CD14-positive monocyte (primary cell): ENCODE results near the gene ZNF710. TPM values are rescaled to one million over a fixed set of nuclear protein-coding genes. Genes with fewer than 3 reads are reported as not detected.

ENCODE experiments used
- DNase-seq, 3 donors: peaks; one replicate each; pipeline ENCODE4 v3.0.0-alpha.2; 2011 to 2022
- H2AFZ ChIP-seq: 2 replicates; pipeline ENCODE4 v1.6.0; 2012; ENCODE audit warnings: mild to moderate bottlenecking, low read depth, low read length, inconsistent platforms; ENCODE audit not compliant: insufficient read depth, poor library complexity, severe bottlenecking
- H3K27ac ChIP-seq, 2 donors: 1 replicate in 1 of 2; 2 replicates in 1 of 2; pipeline ENCODE4 v1.5.1; 2012 to 2013; ENCODE audit warnings: low read length in 2 of 2, control low read depth in 1 of 2, inconsistent platforms in 1 of 2, low read depth in 1 of 2, mild to moderate bottlenecking in 1 of 2
- H3K27me3 ChIP-seq, 2 donors: one replicate each; pipeline versions ENCODE4 v1.6.0 to v1.6.1; 2011 to 2013; ENCODE audit warnings: low read length in 2 of 2; ENCODE audit not compliant: control insufficient read depth in 2 of 2, insufficient read depth in 2 of 2
- H3K36me3 ChIP-seq, 2 donors: replicated peaks in 1 of 2; 1 replicate in 1 of 2; 2 replicates in 1 of 2; pipeline versions ENCODE4 v1.5.1 to v1.6.1; 2012 to 2013; ENCODE audit warnings: low read length in 2 of 2, control low read depth in 1 of 2, inconsistent platforms in 1 of 2, mild to moderate bottlenecking in 1 of 2; ENCODE audit not compliant: insufficient read depth in 2 of 2, control insufficient read depth in 1 of 2
- H3K4me1 ChIP-seq, 2 donors: 1 replicate in 1 of 2; 2 replicates in 1 of 2; pipeline versions ENCODE4 v1.5.1 to v1.6.1; 2012 to 2013; ENCODE audit warnings: low read length in 2 of 2, control low read depth in 1 of 2, inconsistent platforms in 1 of 2, mild to moderate bottlenecking in 1 of 2, moderate library complexity in 1 of 2; ENCODE audit not compliant: insufficient read depth in 2 of 2, control insufficient read depth in 1 of 2
- H3K4me2 ChIP-seq: replicated peaks from 2 replicates; pipeline ENCODE3; 2012; ENCODE audit warnings: low read length, moderate library complexity, mild to moderate bottlenecking; ENCODE audit not compliant: poor library complexity, severe bottlenecking; ENCODE audit errors: extremely low read depth
- H3K4me3 ChIP-seq, 3 experiments: fragments of 200-600 bp in 1 of 3; sonication (generic) in 1 of 3; replicated peaks in 1 of 3; 1 replicate in 2 of 3; 2 replicates in 1 of 3; pipeline ENCODE4 v1.5.1; 2011 to 2013; ENCODE audit warnings: low read length in 3 of 3, mild to moderate bottlenecking in 3 of 3, control low read depth in 2 of 3, low read depth in 2 of 3, inconsistent platforms in 1 of 3, moderate library complexity in 1 of 3
- H3K79me2 ChIP-seq: 2 replicates; pipeline ENCODE4 v1.6.0; 2012; ENCODE audit warnings: mild to moderate bottlenecking, control low read depth, inconsistent platforms, low read length, moderate library complexity; ENCODE audit not compliant: insufficient read depth
- H3K9ac ChIP-seq: 2 replicates; pipeline ENCODE4 v1.6.0; 2017; ENCODE audit warnings: low read length, mild to moderate bottlenecking; ENCODE audit not compliant: insufficient read depth, poor library complexity, severe bottlenecking
- H3K9me3 ChIP-seq, 2 donors: replicated peaks in 1 of 2; 1 replicate in 1 of 2; 2 replicates in 1 of 2; pipeline versions ENCODE4 v1.5.1 to v1.6.1; 2012 to 2013; ENCODE audit warnings: low read length in 2 of 2, control low read depth in 1 of 2; ENCODE audit not compliant: control insufficient read depth in 1 of 2, insufficient read depth in 1 of 2
- H4K20me1 ChIP-seq: 2 replicates; pipeline ENCODE4 v1.6.0; 2012; ENCODE audit warnings: mild to moderate bottlenecking, low read length, control low read depth, moderate library complexity; ENCODE audit not compliant: insufficient read depth
- H3K27ac Mint-ChIP-seq, 7 donors: one replicate each; pipeline ENCODE4 v1.8.0; 2020; ENCODE audit warnings: mild to moderate bottlenecking in 7 of 7, mixed read lengths in 7 of 7, moderate library complexity in 6 of 7, inconsistent platforms in 2 of 7
- H3K27me3 Mint-ChIP-seq, 3 donors: one replicate each; pipeline ENCODE4 v1.8.0; 2021 to 2022; ENCODE audit warnings: low read depth in 3 of 3, mild to moderate bottlenecking in 3 of 3, mixed read lengths in 3 of 3, moderate library complexity in 3 of 3, inconsistent platforms in 1 of 3
- H3K36me3 Mint-ChIP-seq, 2 donors: one replicate each; pipeline ENCODE4 v1.8.0; 2020; ENCODE audit warnings: mixed read lengths in 2 of 2, inconsistent platforms in 1 of 2, mild to moderate bottlenecking in 1 of 2
- H3K4me1 Mint-ChIP-seq: one replicate; pipeline ENCODE4 v1.8.0; 2020; ENCODE audit warnings: mild to moderate bottlenecking, mixed read lengths
- H3K4me3 Mint-ChIP-seq, 2 donors: one replicate each; pipeline ENCODE4 v1.8.0; 2020; ENCODE audit warnings: mild to moderate bottlenecking in 2 of 2, mixed read lengths in 2 of 2, moderate library complexity in 1 of 2
- H3K9me3 Mint-ChIP-seq, 7 donors: one replicate each; pipeline ENCODE4 v1.8.0; 2020 to 2022; ENCODE audit warnings: mixed read lengths in 7 of 7, mild to moderate bottlenecking in 6 of 7, moderate library complexity in 6 of 7, inconsistent platforms in 2 of 7
- CTCF ChIP-seq: fragments of 200-600 bp; IDR thresholded peaks from one replicate; pipeline ENCODE4 v1.8.0; 2022; ENCODE audit warnings: antibody characterized with exemption, mild to moderate bottlenecking
- WGBS: methylation state at CpG from one replicate; pipeline ENCODE4 v1.1.5; 2013; ENCODE audit warnings: missing lambda C conversion rate; ENCODE audit not compliant: insufficient coverage; 5-methylcytosine and 5-hydroxymethylcytosine counted together
- intact Hi-C, 2 donors: fragments of 100-400 bp; cut with micrococcal nuclease; formaldehyde crosslinking; loops; one replicate each; pipeline versions ENCODE4 v1.15.0 to v1.15.1; 2023
- polyA plus RNA-seq, 3 donors: library from polyadenylated mRNA; depleted of rRNA in 1 of 3; unstranded in 2 of 3; stranded (reverse) in 1 of 3; fragments of 300-500 nt in 2 of 3; fragments of >200 nt in 1 of 3; fragmentation: Illumina TruSeq in 2 of 3; gene quantifications; 1 replicate in 2 of 3; 2 replicates in 1 of 3; pipeline ENCODE4 v1.2.3, GENCODE V29; 2012 to 2021

The ZNF710 gene
- polyA plus RNA-seq, 3 donors = 3.4 to 45.6 (median 4.8) TPM

- peaks cover 70% of the 10 kb centered on the region for H3K79me2 ChIP-seq
- H3K4me3 Mint-ChIP-seq = peak overlapping the region in 1 of 2 donors; percentile 92
- peak overlapping the region in 1 of 2 donors; percentile 40 for H3K27ac ChIP-seq
- H3K4me3 ChIP-seq = no peak overlapping the region
- H3K4me1 ChIP-seq = peaks cover 39 to 56% of the 10 kb centered on the region in 2 donors
- H3K9me3 Mint-ChIP-seq = peaks cover 0 to 2% (median 0%) of the 10 kb centered on the region in 7 donors
- H3K27me3 Mint-ChIP-seq = peaks cover 11 to 19% (median 17%) of the 10 kb centered on the region in 3 donors
- TF ChIP-seq CTCF = no peak
- no peak overlapping the region for H3K9ac ChIP-seq
- peak in 2 of 3 donors; percentile 12 to 28 for DNase-seq
- H2AFZ ChIP-seq = no peak overlapping the region
- peaks cover 42% of the 10 kb centered on the region for H4K20me1 ChIP-seq
- no peak overlapping the region for H3K4me2 ChIP-seq
- H3K36me3 Mint-ChIP-seq = peaks cover 4 to 14% of the 10 kb centered on the region in 2 donors
- H3K36me3 ChIP-seq = no peaks in the 10 kb centered on the region
- H3K9me3 ChIP-seq = no peaks in the 10 kb centered on the region
- WGBS = 57% methylated on average over 3 of the region's 11 CpGs
- intact Hi-C loops = no loop called here
- H3K27ac Mint-ChIP-seq = peak overlapping the region in 4 of 7 donors; percentile 24 to 80 (median 68)
- H3K27me3 ChIP-seq = peaks cover 0 to 2% of the 10 kb centered on the region in 2 donors
- H3K4me1 Mint-ChIP-seq = peaks cover 60% of the 10 kb centered on the region
These were observed 99.0 kb downstream of the ZNF710 start for GRCh38 chr15:90099868-90100831.

GRCh38 chr15:90101130-90101968 lies 100.2 kb downstream of the ZNF710 start:
- peaks cover 0 to 2% (median 0%) of the 10 kb centered on the region in 7 donors for H3K9me3 Mint-ChIP-seq

More at GRCh38 chr15:90101130-90101968, 100.2 kb downstream of the ZNF710 start:
- Mint-ChIP-seq H3K36me3 (peaks cover 4 to 5% of the 10 kb centered on the region in 2 donors), H3K27me3 (peaks cover 15 to 22% (median 19%) of the 10 kb centered on the region in 3 donors), H3K4me3 (peak overlapping the region; percentile 80 to 92), H3K4me1 (peaks cover 58% of the 10 kb centered on the region), H3K27ac (peak overlapping the region; percentile 68 to 87 (median 80))
- Histone ChIP-seq H3K4me3 (peak overlapping the region; percentile 62 to 88 (median 70)), H3K27ac (peak overlapping the region; percentile 42 to 82), H3K79me2 (peaks cover 58% of the 10 kb centered on the region), H3K4me2 (peak overlapping the region; percentile 96), H3K9ac (peak overlapping the region; percentile 81), H3K4me1 (peaks cover 39 to 56% of the 10 kb centered on the region in 2 donors), H3K36me3 (no peaks in the 10 kb centered on the region), H2AFZ (peak overlapping the region; percentile 93), H3K9me3 (no peaks in the 10 kb centered on the region), H3K27me3 (peaks cover 0 to 2% of the 10 kb centered on the region in 2 donors), H4K20me1 (peaks cover 34% of the 10 kb centered on the region)
- TF ChIP-seq CTCF = no peak
- DNase-seq = peak; percentile 42 to 53 (median 46)
- WGBS = 2% methylated on average over 38 of the region's 40 CpGs
- intact Hi-C loops = no loop called here
